AG04450 (cell line): ENCODE data around the gene PPAN. TPM values are rescaled to one million over a fixed set of nuclear protein-coding genes. Genes with fewer than 3 reads are reported as not detected.
A peak's percentile ranks its signal among the peaks of the same experiment; 100 is the strongest.

Experiments used
- CTCF ChIA-PET: fragments of 300-600, 350-600 bp; formaldehyde crosslinking; extraction: SDS; loops from one replicate; lab custom pipeline; 2022; ENCODE audit warnings: antibody characterized with exemption, inconsistent platforms; lab: Charles Lee
- POLR2A ChIA-PET: fragments of 350-600 bp; formaldehyde crosslinking; extraction: SDS; loops from one replicate; lab custom pipeline; 2021; ENCODE audit warnings: antibody characterized with exemption, inconsistent platforms; lab: Yijun Ruan, JAX
- DNase-seq: peaks from one replicate; pipeline ENCODE4 v3.0.0-alpha.2; 2011; ENCODE audit warnings: low read depth, low spot score
- H3K27ac ChIP-seq: one replicate; pipeline ENCODE4 v1.5.1; 2012; ENCODE audit warnings: low read depth, low read length, control low read depth
- H3K27me3 ChIP-seq: one replicate; pipeline ENCODE4 v1.6.0; 2012; ENCODE audit warnings: low read length; ENCODE audit not compliant: control insufficient read depth, insufficient read depth
- H3K4me3 ChIP-seq: 2 replicates; pipeline ENCODE4 v1.5.1; 2011; ENCODE audit warnings: mild to moderate bottlenecking, low read depth, low read length, control low read depth
- H3K9me3 ChIP-seq: 2 replicates; pipeline ENCODE4 v1.5.1; 2012; ENCODE audit warnings: low read length; ENCODE audit not compliant: control insufficient read depth, insufficient read depth
- CTCF ChIP-seq: IDR thresholded peaks from 2 replicates; pipeline ENCODE4 v1.5.1; 2011; ENCODE audit warnings: low read depth, low read length, control low read depth, inconsistent platforms
- polyA plus RNA-seq: library from polyadenylated mRNA; depleted of rRNA; stranded (reverse); fragments of >200 nt; gene quantifications from 2 replicates; pipeline ENCODE4 v1.2.3, GENCODE V29; 2011

PPAN gene
- polyA plus RNA-seq, 1 experiment = 11.5 TPM

- no peak for TF ChIP-seq CTCF
- peaks cover 14% of the 10 kb centered on the region for H3K27me3 ChIP-seq
- H3K9me3 ChIP-seq = peaks cover 17% of the 10 kb centered on the region
- no peak overlapping the region for H3K27ac ChIP-seq
- no peak for DNase-seq
- CTCF ChIA-PET = no interaction called here
- POLR2A ChIA-PET = no interaction called here
- H3K4me3 ChIP-seq = no peak overlapping the region
These were observed 35.3 kb upstream of the PPAN start for GRCh38 chr19:10070730-10071446.

GRCh38 chr19:10074153-10074552, 32.0 kb upstream of the PPAN start:
- no peak overlapping the region for H3K27ac ChIP-seq
- ChIA-PET CTCF (interaction anchor here (1.0 kb wide), 1 partner anchor 58 kb away, joined by 7 read pairs; no protein-coding TSS in a partner anchor), POLR2A (no interaction called here)
- H3K27me3 ChIP-seq = peaks cover 11% of the 10 kb centered on the region
- H3K9me3 ChIP-seq = peaks cover 17% of the 10 kb centered on the region
- peak; percentile 28; the same call in 1 of the 2 replicates for TF ChIP-seq CTCF
- no peak overlapping the region for H3K4me3 ChIP-seq
- no peak for DNase-seq

DNA sequence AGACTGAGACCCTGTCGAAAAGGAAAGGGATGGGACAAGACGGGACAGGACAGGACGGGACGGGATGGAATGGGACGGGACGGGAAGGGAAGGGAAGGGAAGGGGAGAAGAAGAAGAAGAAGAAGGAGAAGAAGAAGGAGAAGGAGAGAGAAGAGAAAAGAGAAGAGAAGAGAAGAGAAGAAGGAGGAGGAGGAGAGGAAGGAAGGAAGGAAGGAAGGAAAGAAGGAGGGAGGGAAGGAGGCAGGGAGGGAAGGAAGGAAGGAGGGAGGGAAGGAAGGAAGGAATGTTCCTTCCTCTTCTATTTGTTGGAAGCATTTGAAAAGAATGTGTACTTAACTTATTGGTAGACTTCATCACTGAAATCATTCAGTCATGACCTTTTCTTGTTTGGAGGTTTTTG, 29.6 kb upstream of the PPAN start:
- no peak overlapping the region for H3K4me3 ChIP-seq
- peaks cover 11% of the 10 kb centered on the region for H3K27me3 ChIP-seq
- no peak for DNase-seq
- H3K9me3 ChIP-seq = peaks cover 10% of the 10 kb centered on the region
- TF ChIP-seq CTCF = no peak
- H3K27ac ChIP-seq = no peak overlapping the region
- CTCF ChIA-PET = interaction anchor here (0.6 kb wide), 1 partner anchor 146 kb away, joined by 3 read pairs; no protein-coding TSS in a partner anchor
- POLR2A ChIA-PET = interaction anchor here (0.6 kb wide), 1 partner anchor 25 kb away, joined by 4 read pairs; no protein-coding TSS in a partner anchor

GRCh38 chr19:10078329-10078728, 27.8 kb upstream of the PPAN start:
- TF ChIP-seq CTCF = no peak
- no peak for DNase-seq
- POLR2A ChIA-PET = no interaction called here
- Histone ChIP-seq H3K27ac (no peak overlapping the region), H3K4me3 (no peak overlapping the region), H3K9me3 (peaks cover 10% of the 10 kb centered on the region), H3K27me3 (peaks cover 11% of the 10 kb centered on the region)
- CTCF ChIA-PET = no interaction called here

DNA sequence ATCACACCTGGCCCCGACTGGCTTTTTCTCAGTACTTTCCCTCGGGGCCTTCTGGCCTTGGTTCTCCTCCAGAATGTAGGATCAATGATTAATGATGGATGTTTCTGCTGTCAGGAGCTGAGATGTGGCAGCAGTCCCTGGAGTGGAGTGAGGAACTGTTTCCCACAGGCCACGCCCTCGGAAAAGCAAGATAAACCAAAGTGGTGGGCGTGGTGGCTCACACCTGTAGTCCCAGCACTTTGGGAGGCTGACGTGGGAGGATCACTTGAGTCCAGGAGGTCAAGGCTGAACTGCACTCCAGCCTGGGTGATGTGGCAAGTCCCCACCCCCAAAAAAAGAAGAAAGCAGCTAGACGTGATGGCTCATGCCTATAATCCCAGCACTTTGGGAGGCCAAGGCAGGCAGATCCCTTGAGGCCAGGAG, 27.1 kb upstream of the PPAN start:
- Histone ChIP-seq H3K27me3 (peaks cover 11% of the 10 kb centered on the region), H3K4me3 (no peak overlapping the region), H3K27ac (no peak overlapping the region), H3K9me3 (peaks cover 5% of the 10 kb centered on the region)
- TF ChIP-seq CTCF = no peak
- DNase-seq = no peak
- POLR2A ChIA-PET = no interaction called here
- CTCF ChIA-PET = no interaction called here
